Activated CD4-positive, alpha-beta T cell treated with anti-CD3 and anti-CD28 coated beads for 4 hours (primary cell): ENCODE data around the gene DOP1A.

Source experiments
- DNase-seq, 2 donors: peaks; one replicate each; pipeline ENCODE4 v3.0.0-alpha.2; 2020

The DOP1A gene

DNA sequence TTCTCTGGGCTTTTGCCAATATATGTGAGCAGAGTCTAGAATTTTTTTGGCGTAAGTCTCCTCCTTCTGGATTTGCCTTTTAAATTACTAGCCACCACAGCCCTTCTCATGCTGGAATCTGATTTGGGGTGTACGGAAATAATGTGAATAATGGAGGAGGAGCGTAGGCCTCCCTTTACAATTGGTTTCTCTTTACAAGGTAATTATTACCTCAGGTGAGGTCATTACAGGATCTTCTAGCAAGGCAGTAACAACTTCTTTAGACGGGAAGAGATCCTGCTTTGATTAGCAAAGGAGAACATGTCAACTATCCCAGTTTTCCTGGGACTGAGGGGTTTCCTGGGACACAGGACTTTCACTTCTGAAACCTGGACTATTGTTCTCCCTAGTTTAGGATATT lies 134.6 kb downstream of the DOP1A start:
- no peak for DNase-seq

- DNase-seq: peak; percentile 28 to 49
Measured at GRCh38 chr6:83215131-83216047, 147.9 kb downstream of the DOP1A start.

- DNase-seq: no peak
Measured at GRCh38 chr6:83216806-83217205, 149.3 kb downstream of the DOP1A start.
